ENCODE results near the gene BPIFB4. TPM values are rescaled to one million over a fixed set of nuclear protein-coding genes. Genes with fewer than 3 reads are reported as not detected.

BPIFB4 gene
- total RNA-seq, 1 experiment from 2014 or later = not detected

DNA sequence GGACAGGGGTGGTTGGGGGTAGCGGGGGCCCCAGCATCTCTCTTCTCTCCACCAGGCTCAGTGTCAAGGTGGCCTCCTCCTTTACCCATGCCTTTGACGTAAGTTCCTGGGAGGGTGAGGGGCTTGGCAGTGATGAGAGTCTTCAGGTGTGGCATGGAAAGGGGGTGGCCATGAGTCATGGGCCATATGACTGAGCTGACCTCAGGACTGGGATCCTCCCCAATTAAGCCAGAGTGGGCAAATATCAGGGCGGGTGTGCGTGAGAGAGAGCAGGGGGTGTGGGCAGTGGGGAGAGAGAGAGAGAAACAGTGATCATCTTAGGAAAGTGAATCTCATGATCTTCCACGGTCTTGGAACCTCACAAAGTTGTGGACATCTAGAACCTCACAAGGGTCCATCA, 8.2 kb upstream of the BPIFB4 start:
- H3K27me3 ChIP-seq (ENCODE audit: control insufficient read depth, insufficient read depth, low read length) = no peaks in the 10 kb centered on the region; the same call in none of the 2 replicates
- intact Hi-C loops (cut with micrococcal nuclease; ENCODE audit: unreplicated experiment) = no loop called here
- no peaks in the 10 kb centered on the region for H3K4me1 ChIP-seq (ENCODE audit: control insufficient read depth, insufficient read depth, low read length)
- no peaks in the 10 kb centered on the region for H3K9me3 ChIP-seq (ENCODE audit: control insufficient read depth, insufficient read depth, low read depth, low read length)
- DNase-seq (ENCODE audit: low read depth, low spot score) (no peak), ATAC-seq (no peak)
- H3K36me3 ChIP-seq (ENCODE audit: control insufficient read depth, insufficient read depth, low read length) = no peaks in the 10 kb centered on the region
- no peak overlapping the region for H3K4me3 ChIP-seq (ENCODE audit: low read depth in 2 of 2, low read length in 2 of 2)
- in situ Hi-C loops (cut with HindIII; ENCODE audit: low pct_unique_long_range_greater_than_20kb, low sequenced_read_pairs) = no loop called here
- no TSS peak for BruUV-seq (replicated peaks)
- ChIA-PET CTCF (no interaction called here), POLR2A (interaction anchor here (0.6 kb wide), 1 partner anchor 17 kb away, joined by 3 read pairs; no protein-coding TSS in a partner anchor)
- no peak overlapping the region for H3K27ac ChIP-seq (ENCODE audit: low read length)
- no peak for TF ChIP-seq SIN3A (IDR thresholded peaks at IDR 0.05; ENCODE audit: borderline replicate concordance, insufficient read depth, low read depth, low read length)
- TF ChIP-seq POLR2AphosphoS5 (IDR thresholded peaks at IDR 0.05; ENCODE audit: low read depth, low read length) = no peak
- TF ChIP-seq, protein P1, sequence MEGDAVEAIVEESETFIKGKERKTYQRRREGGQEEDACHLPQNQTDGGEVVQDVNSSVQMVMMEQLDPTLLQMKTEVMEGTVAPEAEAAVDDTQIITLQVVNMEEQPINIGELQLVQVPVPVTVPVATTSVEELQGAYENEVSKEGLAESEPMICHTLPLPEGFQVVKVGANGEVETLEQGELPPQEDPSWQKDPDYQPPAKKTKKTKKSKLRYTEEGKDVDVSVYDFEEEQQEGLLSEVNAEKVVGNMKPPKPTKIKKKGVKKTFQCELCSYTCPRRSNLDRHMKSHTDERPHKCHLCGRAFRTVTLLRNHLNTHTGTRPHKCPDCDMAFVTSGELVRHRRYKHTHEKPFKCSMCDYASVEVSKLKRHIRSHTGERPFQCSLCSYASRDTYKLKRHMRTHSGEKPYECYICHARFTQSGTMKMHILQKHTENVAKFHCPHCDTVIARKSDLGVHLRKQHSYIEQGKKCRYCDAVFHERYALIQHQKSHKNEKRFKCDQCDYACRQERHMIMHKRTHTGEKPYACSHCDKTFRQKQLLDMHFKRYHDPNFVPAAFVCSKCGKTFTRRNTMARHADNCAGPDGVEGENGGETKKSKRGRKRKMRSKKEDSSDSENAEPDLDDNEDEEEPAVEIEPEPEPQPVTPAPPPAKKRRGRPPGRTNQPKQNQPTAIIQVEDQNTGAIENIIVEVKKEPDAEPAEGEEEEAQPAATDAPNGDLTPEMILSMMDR (IDR thresholded peaks at IDR 0.05) = no peak
- no peak for TF ChIP-seq REST (IDR thresholded peaks at IDR 0.05; ENCODE audit: insufficient read depth in 1 of 2, low read depth in 2 of 2, low read length in 1 of 2)
- no peak for TF ChIP-seq TCF7L2 (IDR thresholded peaks at IDR 0.05; ENCODE audit: low read depth, low read length)

- POLR2A ChIA-PET = no interaction called here
- TF ChIP-seq SIN3A (IDR thresholded peaks at IDR 0.05; ENCODE audit: borderline replicate concordance, insufficient read depth, low read depth, low read length) (no peak), POLR2AphosphoS5 (IDR thresholded peaks at IDR 0.05; ENCODE audit: low read depth, low read length) (no peak), REST (IDR thresholded peaks at IDR 0.05; ENCODE audit: insufficient read depth in 1 of 2, low read depth in 2 of 2, low read length in 1 of 2) (no peak), TCF7L2 (IDR thresholded peaks at IDR 0.05; ENCODE audit: low read depth, low read length) (no peak)
- TF ChIP-seq, protein P1 (IDR thresholded peaks at IDR 0.05) = no peak
- no peaks in the 10 kb centered on the region for H3K9me3 ChIP-seq (ENCODE audit: control insufficient read depth, insufficient read depth, low read depth, low read length)
- in situ Hi-C loops (cut with HindIII; ENCODE audit: low pct_unique_long_range_greater_than_20kb, low sequenced_read_pairs) (no loop called here), intact Hi-C loops (cut with micrococcal nuclease; ENCODE audit: unreplicated experiment) (no loop called here)
- no peaks in the 10 kb centered on the region for H3K36me3 ChIP-seq (ENCODE audit: control insufficient read depth, insufficient read depth, low read length)
- no peak overlapping the region for H3K27ac ChIP-seq (ENCODE audit: low read length)
- BruUV-seq (replicated peaks) = no TSS peak
- H3K4me1 ChIP-seq (ENCODE audit: control insufficient read depth, insufficient read depth, low read length) = no peaks in the 10 kb centered on the region
- no peak overlapping the region for H3K4me3 ChIP-seq (ENCODE audit: low read depth in 2 of 2, low read length in 2 of 2)
- no peak for ATAC-seq
- no peak for DNase-seq (ENCODE audit: low read depth, low spot score)
- CTCF ChIA-PET = no interaction called here
- no peaks in the 10 kb centered on the region; the same call in none of the 2 replicates for H3K27me3 ChIP-seq (ENCODE audit: control insufficient read depth, insufficient read depth, low read length)
Measured at GRCh38 chr20:33072362-33072761, 7.1 kb upstream of the BPIFB4 start.
